Measurements from ENCODE around the gene GPC5.
"Not testable (repeated sequence)": the region's sequence is repeated elsewhere in the genome, so short reads cannot be mapped to it uniquely, and the experiment has no call there.

Gene GPC5

GRCh38 chr13:92196591-92197256 lies 798.3 kb downstream of the GPC5 start:
- FAIRE-seq, result no peak

- FAIRE-seq, result no peak
These were observed 799.2 kb downstream of the GPC5 start for GRCh38 chr13:92197669-92198068.

DNA sequence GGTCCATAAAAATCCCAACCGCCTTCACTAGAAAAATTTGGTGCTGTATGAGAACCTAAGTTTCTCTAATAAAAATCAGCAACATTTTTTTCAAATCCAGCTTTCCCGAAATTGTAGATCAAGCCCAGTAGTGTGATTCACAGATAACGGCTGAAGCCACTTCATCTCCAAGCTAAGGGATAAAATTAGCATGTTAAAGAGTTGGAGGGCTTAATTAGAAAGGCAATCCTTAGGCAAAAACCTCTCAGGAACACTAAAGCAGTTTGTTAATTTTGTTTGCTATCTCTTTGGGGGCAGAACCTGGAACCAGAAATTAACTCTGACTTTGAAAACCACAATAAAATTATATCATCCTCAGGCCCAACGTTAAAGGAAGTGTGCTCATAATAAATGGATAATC lies 820.2 kb downstream of the GPC5 start:
- no peak for FAIRE-seq

- no peak for FAIRE-seq
These were observed 823.5 kb downstream of the GPC5 start for GRCh38 chr13:92221916-92222315.

DNA sequence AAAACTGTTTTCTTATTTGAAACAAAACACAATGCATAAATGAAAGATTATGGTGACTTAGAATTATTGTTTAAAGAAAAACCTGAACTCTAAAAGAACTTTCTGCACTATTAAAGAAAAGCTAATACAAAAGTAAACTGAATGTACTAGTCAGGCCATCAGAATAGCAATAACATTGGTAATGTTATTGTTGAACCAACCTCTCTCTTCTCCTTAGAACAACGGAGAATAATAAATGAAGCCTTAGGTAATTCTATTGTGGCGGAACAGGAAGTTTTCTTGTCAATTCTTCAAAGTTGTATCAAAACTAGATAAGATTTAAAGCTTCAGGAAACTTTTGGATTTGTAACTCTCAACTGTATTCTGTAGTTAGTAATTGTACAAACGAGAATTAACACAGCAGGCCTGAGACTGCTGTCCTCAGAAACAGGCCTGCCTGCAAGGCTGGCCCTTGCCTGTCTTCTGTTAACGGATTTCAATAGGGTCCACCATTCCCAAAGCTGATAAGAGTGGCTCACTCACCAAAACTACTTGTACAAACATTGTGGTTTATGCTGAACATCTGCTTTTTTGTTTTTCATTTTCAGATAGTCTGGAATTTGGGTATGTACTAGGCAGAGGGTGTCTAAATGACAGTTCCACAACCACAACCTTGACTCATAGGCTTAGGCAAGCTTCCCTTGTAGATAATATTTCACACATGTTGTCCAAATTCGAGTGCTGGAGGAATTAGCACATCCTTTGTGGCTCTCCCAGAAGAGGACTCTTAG lies 825.8 kb downstream of the GPC5 start:
- FAIRE-seq, result peak; percentile 14

DNA sequence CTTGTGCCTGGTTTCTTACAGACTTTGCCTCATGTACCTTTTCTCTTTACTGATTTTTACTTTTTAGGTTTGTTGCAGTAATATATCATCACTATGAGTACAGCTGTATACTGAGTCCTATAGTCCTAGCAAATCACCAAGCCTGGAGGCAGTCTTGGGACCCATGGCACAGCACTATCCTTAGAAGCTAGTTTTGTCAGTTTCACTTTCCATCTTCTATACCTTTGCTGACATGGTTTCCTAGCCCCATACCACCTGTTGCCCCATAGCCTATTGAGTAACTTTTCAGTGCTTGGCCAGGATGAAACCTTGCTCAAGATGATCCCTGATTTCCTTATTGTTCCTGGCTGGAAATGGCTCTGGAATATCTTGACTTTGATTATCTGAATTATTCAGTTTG lies 826.4 kb downstream of the GPC5 start:
- no peak for FAIRE-seq

DNA sequence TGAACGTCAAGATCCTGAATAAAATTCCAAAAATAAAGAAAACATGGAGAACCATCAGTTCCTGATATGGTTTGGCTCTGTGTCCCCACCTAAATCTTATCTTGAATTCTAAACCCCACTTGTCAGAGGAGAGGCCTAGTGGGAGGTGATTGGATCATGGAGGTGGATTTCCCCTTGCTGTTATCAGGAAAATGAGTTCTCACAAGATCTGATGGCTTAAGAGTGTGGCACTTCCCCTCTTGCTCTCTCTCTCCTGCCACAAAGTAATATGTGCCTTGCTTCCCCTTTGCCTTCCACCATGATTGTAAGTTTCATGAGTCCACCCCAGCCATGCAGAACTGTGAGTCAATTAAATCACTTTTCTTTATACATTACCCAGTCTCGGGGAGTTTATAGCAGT lies 827.4 kb downstream of the GPC5 start:
- no peak for FAIRE-seq

DNA sequence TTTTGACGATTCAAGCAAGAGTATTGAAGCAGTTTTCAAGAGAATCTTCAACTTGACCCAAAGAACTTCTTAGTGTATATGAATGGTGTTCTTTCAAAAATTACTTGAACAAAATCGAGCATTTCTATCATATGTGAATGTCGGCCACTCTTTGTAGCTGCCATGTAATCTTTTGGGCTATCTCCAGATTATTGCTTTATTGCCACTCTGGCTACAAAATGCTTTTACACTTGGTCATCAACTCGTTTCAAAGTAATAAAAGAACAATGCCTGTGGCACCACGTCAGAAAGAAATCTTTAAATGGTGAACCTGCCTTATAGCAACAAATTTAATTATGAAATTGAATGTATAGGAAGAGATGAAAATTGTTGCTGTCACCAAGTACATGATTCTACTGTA lies 834.5 kb downstream of the GPC5 start:
- FAIRE-seq, result no peak

- FAIRE-seq, result no peak
These were observed 853.3 kb downstream of the GPC5 start for GRCh38 chr13:92251671-92252210.

DNA sequence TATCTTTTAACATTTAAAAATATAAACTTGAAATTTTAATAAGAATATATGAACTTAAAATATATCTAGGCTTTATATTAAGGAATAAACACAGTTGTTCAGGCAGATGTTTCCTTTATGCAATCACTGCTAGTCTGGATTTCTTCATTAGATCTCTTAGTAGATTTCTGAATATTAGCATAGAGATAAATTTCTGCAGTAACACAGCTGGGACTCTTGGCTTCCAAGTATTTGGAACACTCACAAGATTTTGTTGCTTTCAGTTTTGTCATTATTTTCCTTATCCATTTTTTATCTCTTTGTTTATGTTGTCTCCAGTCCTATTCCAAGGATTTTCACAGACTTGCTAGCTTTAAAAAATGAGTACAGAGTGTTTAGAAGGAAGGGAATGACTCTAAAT lies 857.1 kb downstream of the GPC5 start:
- no peak for FAIRE-seq

- no peak for FAIRE-seq
These were observed 857.8 kb downstream of the GPC5 start for GRCh38 chr13:92256211-92256610.

GRCh38 chr13:92259046-92259445 lies 860.6 kb downstream of the GPC5 start:
- FAIRE-seq, result no peak

DNA sequence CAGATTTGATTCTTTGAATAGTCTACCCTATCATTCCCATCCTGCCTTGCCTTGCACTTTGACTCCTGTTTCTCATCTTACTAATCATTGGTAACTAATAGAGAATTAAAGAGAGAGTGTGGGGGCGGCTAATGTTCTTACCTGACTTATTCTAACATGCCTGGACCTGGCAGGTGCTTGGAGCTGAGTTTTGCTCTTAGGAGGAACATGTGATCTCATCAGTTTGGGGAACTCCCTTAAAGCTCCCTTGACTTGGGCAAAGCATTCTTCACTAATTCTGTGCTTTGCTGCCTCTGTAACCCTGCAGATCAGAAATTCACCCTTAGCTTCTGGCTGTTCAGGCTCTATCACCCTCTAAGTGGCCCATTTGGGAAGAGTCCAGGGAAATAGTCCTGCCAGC lies 861.1 kb downstream of the GPC5 start:
- no peak for FAIRE-seq

DNA sequence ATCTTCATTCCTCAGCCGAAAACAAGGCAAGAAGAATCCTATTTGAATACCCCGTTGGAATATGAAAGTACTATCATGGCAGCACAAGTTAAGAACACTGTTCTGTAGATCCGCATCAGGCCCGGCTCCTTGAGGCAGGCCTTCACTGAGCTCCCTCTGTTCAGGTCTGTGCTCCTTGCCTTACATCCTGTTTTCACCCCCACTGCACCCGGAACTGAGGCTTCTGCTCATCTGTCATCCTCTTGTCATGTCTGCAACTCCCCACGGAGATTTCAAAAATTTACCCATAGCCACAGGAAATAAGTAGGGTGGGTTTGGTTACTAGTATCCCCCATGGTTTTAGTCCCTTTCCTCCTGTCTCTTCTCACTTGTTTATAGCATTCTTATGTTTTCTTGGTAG lies 861.9 kb downstream of the GPC5 start:
- no peak for FAIRE-seq

GRCh38 chr13:92262100-92262788 lies 863.8 kb downstream of the GPC5 start:
- no peak for FAIRE-seq

- FAIRE-seq, result no peak
These were observed 867.0 kb downstream of the GPC5 start for GRCh38 chr13:92265408-92265807.

DNA sequence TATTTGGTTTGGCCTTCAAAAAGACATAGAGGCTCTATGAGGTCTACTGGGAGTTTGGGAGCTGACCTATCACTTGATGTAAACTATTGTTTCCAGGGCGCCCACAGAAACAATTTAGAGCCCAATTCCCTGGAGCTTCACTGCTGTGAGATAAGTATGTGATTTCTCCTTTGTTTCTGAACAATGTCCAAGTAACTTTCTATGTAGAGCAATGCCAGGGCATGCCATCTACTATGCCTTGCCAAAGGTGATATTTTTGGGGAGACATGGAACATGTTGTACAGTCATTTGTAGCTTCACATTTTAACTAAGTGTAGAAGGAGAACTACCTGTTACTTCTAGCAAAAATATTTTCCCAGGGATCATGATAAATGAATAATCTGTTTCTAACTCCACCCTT lies 872.6 kb downstream of the GPC5 start:
- FAIRE-seq, result no peak

GRCh38 chr13:92272177-92272576 lies 873.8 kb downstream of the GPC5 start:
- no peak for FAIRE-seq

GRCh38 chr13:92280986-92281385 lies 882.6 kb downstream of the GPC5 start:
- FAIRE-seq, result not testable (repeated sequence)

DNA sequence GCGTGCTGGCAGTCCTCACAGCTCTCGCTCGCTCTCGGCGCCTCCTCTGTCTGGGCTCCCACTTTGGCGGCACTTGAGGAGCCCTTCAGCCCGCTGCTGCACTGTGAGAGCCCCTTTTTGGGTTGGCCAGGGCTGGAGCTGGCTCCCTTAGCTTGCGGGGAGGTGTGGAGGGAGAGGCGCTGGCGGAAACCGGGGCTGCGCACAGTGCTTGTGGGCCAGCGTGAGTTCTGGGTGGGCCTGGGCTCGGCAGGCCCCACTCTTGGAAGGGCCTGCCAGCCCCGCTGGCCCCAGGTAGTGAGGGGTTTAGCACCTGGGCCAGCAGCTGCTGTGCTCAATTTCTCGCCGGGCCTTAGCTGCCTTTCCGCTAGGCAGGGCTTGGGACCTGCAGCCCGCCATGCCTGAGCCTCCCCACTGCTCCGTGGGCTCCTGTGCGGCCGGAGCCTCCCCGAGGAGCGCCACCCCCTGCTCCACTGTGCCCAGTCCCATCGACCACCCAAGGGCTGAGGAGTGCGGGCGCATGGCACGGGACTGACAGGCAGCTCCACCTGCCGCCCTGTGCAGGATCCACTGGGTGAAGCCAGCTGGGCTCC lies 892.4 kb downstream of the GPC5 start:
- not testable (repeated sequence) for FAIRE-seq

DNA sequence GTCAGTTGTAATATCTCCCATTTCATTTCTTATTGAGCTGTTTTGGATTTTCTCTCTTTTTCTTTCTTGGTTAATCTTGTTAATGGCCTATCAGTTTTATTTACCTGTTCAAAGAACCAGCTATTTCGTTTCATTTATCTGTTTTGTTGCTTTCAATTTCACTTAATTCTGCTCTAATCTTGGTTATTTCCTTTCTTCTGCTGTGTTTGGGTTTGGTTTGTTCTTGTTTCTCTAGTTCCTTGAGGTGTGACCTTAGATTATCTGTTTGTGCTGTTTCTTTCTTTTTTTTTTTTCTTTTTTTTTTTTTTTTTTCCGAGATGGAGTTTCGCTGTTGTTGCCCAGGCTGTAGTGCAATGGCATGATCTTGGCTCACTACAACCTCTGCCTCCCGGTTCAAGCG lies 896.1 kb downstream of the GPC5 start:
- not testable (repeated sequence) for FAIRE-seq

DNA sequence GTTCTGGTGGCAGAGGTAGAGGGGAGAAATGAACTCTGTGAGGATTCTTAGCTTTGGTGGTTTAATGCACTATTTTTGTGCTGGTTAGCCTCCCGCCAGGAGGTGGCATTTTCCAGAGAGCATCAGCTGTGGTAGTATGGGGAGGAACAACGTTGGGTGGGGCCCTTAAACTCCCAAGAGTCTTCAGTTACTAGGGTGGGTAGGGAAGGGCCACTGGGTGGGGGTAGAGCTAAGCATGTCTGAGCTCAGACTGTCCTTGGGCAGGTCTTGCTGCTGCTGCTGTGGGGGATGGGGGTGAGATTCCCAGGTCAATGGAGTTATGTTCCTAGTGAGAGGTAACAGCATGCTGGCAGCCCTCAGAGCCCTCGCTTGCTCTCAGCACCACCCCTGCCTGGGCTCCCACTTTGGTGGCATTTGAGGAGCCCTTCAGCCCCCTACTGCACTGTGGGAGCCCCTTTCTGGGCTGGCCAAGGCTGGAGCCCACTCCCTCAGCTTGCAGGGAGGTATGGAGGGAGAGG lies 897.8 kb downstream of the GPC5 start:
- not testable (repeated sequence) for FAIRE-seq
